H1 (cell line): ENCODE results near the gene P2RY11. TPM values are rescaled to one million over a fixed set of nuclear protein-coding genes. Genes with fewer than 3 reads are reported as not detected.

ENCODE experiments used
- CTCF ChIA-PET: fragments of 300-600 bp; sonication (Branson Sonifier 250); formaldehyde crosslinking; loops from one replicate; lab custom pipeline; 2021; ENCODE audit not compliant: partially characterized antibody; lab: Charles Lee
- POLR2A ChIA-PET: fragments of 300-600 bp; sonication (Branson Sonifier 250); formaldehyde crosslinking; loops from one replicate; lab custom pipeline; 2021; ENCODE audit warnings: inconsistent platforms; ENCODE audit not compliant: partially characterized antibody; lab: Charles Lee
- DNase-seq, 2 experiments: peaks; one replicate each; pipeline versions ENCODE4 v3.0.0 to v3.0.0-alpha.2; 2010 to 2022; ENCODE audit warnings: low spot score in 2 of 2, low read depth in 1 of 2, mixed read lengths in 1 of 2
- FAIRE-seq: peaks from 2 replicates; lab custom pipeline; 2011; peaks lifted over from hg19 to GRCh38; lab: Jason Lieb, UNC
- H2AFZ ChIP-seq: 2 replicates; pipeline ENCODE4 v1.8.1; 2012; ENCODE audit warnings: low read length, inconsistent platforms
- H2AK5ac ChIP-seq: 2 replicates; pipeline ENCODE4 v1.6.1; 2013; ENCODE audit warnings: low read depth, low read length
- H2BK120ac ChIP-seq: replicated peaks from 2 replicates; pipeline ENCODE3; 2013; ENCODE audit warnings: low read depth, low read length, inconsistent platforms
- H2BK12ac ChIP-seq: 2 replicates; pipeline ENCODE4 v1.6.1; 2013; ENCODE audit warnings: low read depth, low read length
- H2BK15ac ChIP-seq: 2 replicates; pipeline ENCODE4 v1.6.1; 2013; ENCODE audit warnings: low read length
- H2BK20ac ChIP-seq: 2 replicates; pipeline ENCODE4 v1.6.1; 2013; ENCODE audit warnings: low read length
- H2BK5ac ChIP-seq: 2 replicates; pipeline ENCODE4 v1.6.1; 2013; ENCODE audit warnings: low read depth, low read length
- H3K14ac ChIP-seq: 2 replicates; pipeline ENCODE4 v1.6.1; 2013; ENCODE audit warnings: inconsistent platforms; ENCODE audit not compliant: insufficient read length
- H3K18ac ChIP-seq: 2 replicates; pipeline ENCODE4 v1.6.1; 2013; ENCODE audit warnings: low read length; ENCODE audit errors: extremely low read depth
- H3K23ac ChIP-seq: 2 replicates; pipeline ENCODE4 v1.6.1; 2013; ENCODE audit warnings: inconsistent platforms; ENCODE audit not compliant: insufficient read length
- H3K23me2 ChIP-seq: 2 replicates; pipeline ENCODE4 v1.6.1; 2013; ENCODE audit warnings: low read depth, low read length
- H3K27ac ChIP-seq: 2 replicates; pipeline ENCODE4 v1.6.1; 2011; ENCODE audit warnings: low read depth, low read length, inconsistent platforms
- H3K27me3 ChIP-seq, 4 experiments: replicated peaks in 1 of 4; 1 replicate in 1 of 4; 2 replicates in 3 of 4; pipeline versions ENCODE4 v1.6.1 to v1.8.1; 2011 to 2013; ENCODE audit warnings: low read length in 3 of 4, mild to moderate bottlenecking in 3 of 4, inconsistent platforms in 2 of 4, mixed read lengths in 2 of 4, moderate library complexity in 1 of 4; ENCODE audit not compliant: control insufficient read depth in 3 of 4, insufficient read depth in 3 of 4; ENCODE audit errors: extremely low read depth in 1 of 4
- H3K36me3 ChIP-seq, 4 experiments: 2 replicates each; pipeline versions ENCODE4 v1.6.1 to v1.8.1; 2011 to 2013; ENCODE audit warnings: mild to moderate bottlenecking in 4 of 4, low read length in 3 of 4, moderate library complexity in 2 of 4, control low read depth in 1 of 4, inconsistent platforms in 1 of 4; ENCODE audit not compliant: insufficient read depth in 4 of 4, control insufficient read depth in 2 of 4
- H3K4ac ChIP-seq: replicated peaks from 2 replicates; pipeline ENCODE3; 2013; ENCODE audit warnings: low read length, low read depth, mixed read lengths, inconsistent platforms; ENCODE audit not compliant: insufficient read length
- H3K4me1 ChIP-seq, 4 experiments: replicated peaks in 1 of 4; 1 replicate in 1 of 4; 2 replicates in 3 of 4; pipeline versions ENCODE4 v1.6.1 to v1.8.1; 2011 to 2013; ENCODE audit warnings: low read length in 3 of 4, inconsistent platforms in 2 of 4, mixed read lengths in 1 of 4; ENCODE audit not compliant: insufficient read depth in 4 of 4, control insufficient read depth in 3 of 4
- H3K4me2 ChIP-seq, 2 experiments: 2 replicates each; pipeline versions ENCODE4 v1.6.1 to v1.8.1; 2011 to 2013; ENCODE audit warnings: low read depth in 2 of 2, low read length in 2 of 2, control low read depth in 1 of 2, inconsistent platforms in 1 of 2, mild to moderate bottlenecking in 1 of 2; ENCODE audit not compliant: insufficient read depth in 1 of 2
- H3K4me3 ChIP-seq, 4 experiments: fragments of 200-600, 300-600 bp in 1 of 4; sonication (generic), shearing (Covaris generic), sonication (Bioruptor Twin) in 1 of 4; 2 replicates each; pipeline versions ENCODE4 v1.5.1 to v1.8.1; 2011 to 2016; ENCODE audit warnings: low read length in 4 of 4, low read depth in 3 of 4, control low read depth in 2 of 4, inconsistent platforms in 2 of 4, mild to moderate bottlenecking in 2 of 4, mixed read lengths in 1 of 4, moderate library complexity in 1 of 4; ENCODE audit not compliant: insufficient read depth in 2 of 4; ENCODE audit errors: extremely low read depth in 1 of 4
- H3K56ac ChIP-seq: replicated peaks from 2 replicates; pipeline ENCODE3; 2013; ENCODE audit warnings: low read depth, mild to moderate bottlenecking, mixed read lengths, low read length, inconsistent platforms; ENCODE audit not compliant: insufficient read length
- H3K79me1 ChIP-seq: 2 replicates; pipeline ENCODE4 v1.6.1; 2013; ENCODE audit warnings: low read depth, low read length, control low read depth
- H3K79me2 ChIP-seq, 2 experiments: 2 replicates each; pipeline versions ENCODE4 v1.6.1 to v1.8.1; 2012 to 2013; ENCODE audit warnings: low read length in 2 of 2, mild to moderate bottlenecking in 2 of 2, inconsistent platforms in 1 of 2; ENCODE audit not compliant: insufficient read depth in 2 of 2, control insufficient read depth in 1 of 2
- H3K9ac ChIP-seq, 4 experiments: replicated peaks in 1 of 4; 1 replicate in 1 of 4; 2 replicates in 3 of 4; pipeline versions ENCODE4 v1.6.1 to v1.8.1; 2011 to 2013; ENCODE audit warnings: low read depth in 3 of 4, low read length in 3 of 4, control low read depth in 2 of 4, mild to moderate bottlenecking in 2 of 4, moderate library complexity in 2 of 4, inconsistent platforms in 1 of 4; ENCODE audit errors: extremely low read depth in 1 of 4
- H3K9me3 ChIP-seq, 2 experiments: 2 replicates each; pipeline versions ENCODE4 v1.6.1 to v1.8.1; 2012 to 2013; ENCODE audit warnings: mild to moderate bottlenecking in 2 of 2, moderate library complexity in 2 of 2, control low read depth in 1 of 2, inconsistent platforms in 1 of 2, low read depth in 1 of 2, low read length in 1 of 2, mixed read lengths in 1 of 2; ENCODE audit not compliant: insufficient read depth in 2 of 2
- H4K20me1 ChIP-seq, 2 experiments: replicated peaks in 1 of 2; 2 replicates each; pipeline versions ENCODE3 to v1.8.1; 2011 to 2013; ENCODE audit warnings: inconsistent platforms in 2 of 2, low read length in 2 of 2, mild to moderate bottlenecking in 1 of 2; ENCODE audit not compliant: insufficient read depth in 2 of 2, control insufficient read depth in 1 of 2
- H4K5ac ChIP-seq: 2 replicates; pipeline ENCODE4 v1.6.1; 2013; ENCODE audit warnings: low read length, low read depth, mixed read lengths, inconsistent platforms; ENCODE audit not compliant: insufficient read length
- H4K8ac ChIP-seq: 2 replicates; pipeline ENCODE4 v1.8.0; 2013; ENCODE audit warnings: mild to moderate bottlenecking, moderate library complexity, low read length, inconsistent platforms; ENCODE audit not compliant: insufficient read depth; ENCODE audit errors: extremely low read depth
- H4K91ac ChIP-seq: replicated peaks from 2 replicates; pipeline ENCODE3; 2013; ENCODE audit warnings: low read length, mixed read lengths, inconsistent platforms; ENCODE audit not compliant: insufficient read length
- ASH2L ChIP-seq: fragments of 200-600, 300-600 bp; sonication (generic); IDR thresholded peaks from one replicate; pipeline ENCODE4 v1.7.1; 2017; ENCODE audit warnings: low read length
- CBX8 ChIP-seq: fragments of 300-800, 300-1000 bp; sonication (generic); IDR thresholded peaks from 2 replicates; pipeline ENCODE4 v1.7.1; 2016; ENCODE audit warnings: low read depth, low read length, borderline replicate concordance
- NANOG ChIP-seq: IDR thresholded peaks from 2 replicates; pipeline ENCODE4 v1.6.1; 2011; ENCODE audit warnings: low read length, low read depth, mild to moderate bottlenecking, inconsistent platforms; ENCODE audit not compliant: insufficient read depth, poor library complexity, severe bottlenecking
- POU5F1 ChIP-seq: IDR thresholded peaks from 2 replicates; pipeline ENCODE4 v1.6.1; 2011; ENCODE audit warnings: low read depth, mild to moderate bottlenecking, low read length, moderate library complexity
- RFX5 ChIP-seq: IDR thresholded peaks from 2 replicates; pipeline ENCODE4 v1.6.1; 2011; ENCODE audit warnings: low read depth, low read length, improper control_type of control experiment, borderline replicate concordance
- WGBS, 2 experiments: shearing (Covaris generic) in 1 of 2; methylation state at CpG; one replicate each; pipeline versions ENCODE4 v1.1.6 to v1.1.7; 2013 to 2015; ENCODE audit warnings: low lambda C conversion rate in 2 of 2, mixed read lengths in 2 of 2, inconsistent platforms in 1 of 2, low coverage in 1 of 2, missing lambda C conversion rate in 1 of 2; ENCODE audit not compliant: insufficient replicate concordance in 2 of 2, insufficient coverage in 1 of 2, insufficient read length in 1 of 2; ENCODE audit errors: extremely low coverage in 1 of 2, missing lambda C conversion rate in 1 of 2; 5-methylcytosine and 5-hydroxymethylcytosine counted together
- polyA plus RNA-seq, 7 experiments: library from polyadenylated mRNA; depleted of rRNA in 3 of 7; stranded (reverse) in 5 of 7; unstranded in 2 of 7; fragments of >200 nt in 5 of 7; fragments of 200-250 nt in 2 of 7; gene quantifications; 1 replicate in 5 of 7; 2 replicates in 1 of 7; 4 replicates in 1 of 7; pipeline versions ENCODE4 v1.2.1 to v1.2.3, GENCODE V29; 2011 to 2013; ENCODE audit warnings: missing spikeins in 2 of 7, mixed read lengths in 2 of 7
- total RNA-seq: library from RNA; stranded (reverse); fragmentation: NEBNext Ultra II Directional; extraction: Animal tissue kit (Norgen Biotek cat#: 25700); gene quantifications from 2 replicates; pipeline ENCODE4 v1.2.1, GENCODE V29; 2021

P2RY11 gene
- total and polyA plus RNA-seq, 2 of the 8 experiments (the other 6 are each of a cell fraction or from before 2014, with no cell fraction given): 9.2 to 18.0 TPM

- H3K27me3 ChIP-seq: no peaks in the 10 kb centered on the region
- H4K91ac ChIP-seq: no peak overlapping the region
- no peak for DNase-seq
- 93% methylated on average over 2 of the region's 3 CpGs; no CpG with 5 or more reads in 1 of the 2 experiments for WGBS, 2 experiments
- no peaks in the 10 kb centered on the region for H3K23me2 ChIP-seq
- H3K4me1 ChIP-seq: no peaks in the 10 kb centered on the region
- H2BK120ac ChIP-seq: no peak overlapping the region
- FAIRE-seq: no peak
- H4K20me1 ChIP-seq: peaks cover 7 to 8% of the 10 kb centered on the region in 2 experiments
- H2BK12ac ChIP-seq: no peak overlapping the region
- H2AFZ ChIP-seq: no peak overlapping the region
- no peak overlapping the region for H3K14ac ChIP-seq
- H3K23ac ChIP-seq: no peak overlapping the region
- CTCF ChIA-PET: interaction anchor here (0.6 kb wide), 1 partner anchor 95 kb away, joined by 3 read pairs; no protein-coding TSS in a partner anchor
- no peak overlapping the region for H3K4me3 ChIP-seq
- H3K4ac ChIP-seq: no peak overlapping the region
- H3K9me3 ChIP-seq: no peaks in the 10 kb centered on the region
- no peaks in the 10 kb centered on the region; the same call in 1 of the 2 replicates for H3K79me1 ChIP-seq
- no peak overlapping the region for H2BK20ac ChIP-seq
- no peak overlapping the region for H2AK5ac ChIP-seq
- no peak overlapping the region for H4K8ac ChIP-seq
- H3K4me2 ChIP-seq: no peak overlapping the region
- TF ChIP-seq POU5F1 (no peak), RFX5 (no peak), CBX8 (no peak), ASH2L (no peak), NANOG (no peak)
- H3K79me2 ChIP-seq: no peaks in the 10 kb centered on the region
- H4K5ac ChIP-seq: no peak overlapping the region
- no peak overlapping the region for H2BK15ac ChIP-seq
- no peak overlapping the region for H3K27ac ChIP-seq
- no peak overlapping the region for H2BK5ac ChIP-seq
- POLR2A ChIA-PET: no interaction called here
- H3K9ac ChIP-seq: no peak overlapping the region
- peaks cover 56 to 87% (median 77%) of the 10 kb centered on the region in 4 experiments for H3K36me3 ChIP-seq
- no peak overlapping the region for H3K56ac ChIP-seq
- H3K18ac ChIP-seq: no peak overlapping the region
Observed at GRCh38 chr19:10152100-10152499, 40.6 kb downstream of the P2RY11 start.
